Retinal pigment epithelial cell (primary cell): ENCODE measurements around the gene MTAP.

Source experiments
- DNase-seq: peaks from one replicate; pipeline ENCODE4 v3.0.0-alpha.2; 2010; ENCODE audit warnings: low read depth
- H3K4me3 ChIP-seq: 2 replicates; pipeline ENCODE4 v1.5.1; 2011; ENCODE audit warnings: mild to moderate bottlenecking, low read length, control low read depth, moderate library complexity
- TF ChIP-seq, protein P1 (sequence below): conservative IDR thresholded peaks from 2 replicates; pipeline ENCODE4 v1.5.1; 2011; ENCODE audit warnings: low read depth, low read length, control low read depth, inconsistent platforms

The MTAP gene

DNA sequence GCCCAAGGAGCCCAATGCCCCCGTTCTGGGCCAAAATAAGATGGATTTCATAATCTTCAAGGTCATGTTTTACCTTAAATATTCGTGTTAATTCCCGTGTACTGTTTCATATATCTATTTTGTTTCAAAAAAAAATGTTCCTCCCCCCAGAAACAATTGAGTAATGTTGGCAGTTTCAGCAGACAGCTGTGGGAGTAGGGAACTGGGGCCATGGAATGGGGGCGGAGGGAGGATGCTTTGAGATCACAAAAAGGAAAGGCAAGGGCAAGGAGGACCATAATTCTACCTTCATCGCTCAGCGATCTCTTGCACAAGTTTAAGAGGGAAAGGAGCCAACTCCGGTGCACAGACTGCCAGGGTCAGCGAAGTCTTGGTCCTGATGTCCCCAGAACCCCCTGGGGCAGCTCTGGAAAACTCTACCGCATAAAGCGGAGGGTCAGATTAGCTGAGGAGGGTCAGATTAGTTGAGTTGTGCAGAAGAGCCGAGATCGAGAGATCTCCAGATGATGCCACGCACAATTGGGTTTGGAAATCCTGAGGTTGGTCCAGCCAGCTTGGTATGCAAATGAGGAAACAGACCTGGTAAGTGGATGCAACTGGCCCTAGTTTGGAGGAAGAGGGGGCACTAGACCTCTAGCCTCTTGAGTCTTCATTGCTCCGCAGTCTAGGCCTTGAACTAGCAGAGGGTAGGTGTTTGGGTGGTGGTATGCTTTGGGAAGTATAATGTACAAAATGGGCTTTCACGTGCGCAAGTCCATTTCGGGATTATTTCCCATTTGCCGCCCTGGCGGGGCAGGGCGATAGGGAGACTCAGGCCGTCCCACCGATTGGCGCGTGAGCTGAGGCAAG is 167.7 kb downstream of the MTAP start:
- H3K4me3 ChIP-seq = no peak overlapping the region
- TF ChIP-seq, protein P1, sequence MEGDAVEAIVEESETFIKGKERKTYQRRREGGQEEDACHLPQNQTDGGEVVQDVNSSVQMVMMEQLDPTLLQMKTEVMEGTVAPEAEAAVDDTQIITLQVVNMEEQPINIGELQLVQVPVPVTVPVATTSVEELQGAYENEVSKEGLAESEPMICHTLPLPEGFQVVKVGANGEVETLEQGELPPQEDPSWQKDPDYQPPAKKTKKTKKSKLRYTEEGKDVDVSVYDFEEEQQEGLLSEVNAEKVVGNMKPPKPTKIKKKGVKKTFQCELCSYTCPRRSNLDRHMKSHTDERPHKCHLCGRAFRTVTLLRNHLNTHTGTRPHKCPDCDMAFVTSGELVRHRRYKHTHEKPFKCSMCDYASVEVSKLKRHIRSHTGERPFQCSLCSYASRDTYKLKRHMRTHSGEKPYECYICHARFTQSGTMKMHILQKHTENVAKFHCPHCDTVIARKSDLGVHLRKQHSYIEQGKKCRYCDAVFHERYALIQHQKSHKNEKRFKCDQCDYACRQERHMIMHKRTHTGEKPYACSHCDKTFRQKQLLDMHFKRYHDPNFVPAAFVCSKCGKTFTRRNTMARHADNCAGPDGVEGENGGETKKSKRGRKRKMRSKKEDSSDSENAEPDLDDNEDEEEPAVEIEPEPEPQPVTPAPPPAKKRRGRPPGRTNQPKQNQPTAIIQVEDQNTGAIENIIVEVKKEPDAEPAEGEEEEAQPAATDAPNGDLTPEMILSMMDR = no peak
- DNase-seq = no peak

DNA sequence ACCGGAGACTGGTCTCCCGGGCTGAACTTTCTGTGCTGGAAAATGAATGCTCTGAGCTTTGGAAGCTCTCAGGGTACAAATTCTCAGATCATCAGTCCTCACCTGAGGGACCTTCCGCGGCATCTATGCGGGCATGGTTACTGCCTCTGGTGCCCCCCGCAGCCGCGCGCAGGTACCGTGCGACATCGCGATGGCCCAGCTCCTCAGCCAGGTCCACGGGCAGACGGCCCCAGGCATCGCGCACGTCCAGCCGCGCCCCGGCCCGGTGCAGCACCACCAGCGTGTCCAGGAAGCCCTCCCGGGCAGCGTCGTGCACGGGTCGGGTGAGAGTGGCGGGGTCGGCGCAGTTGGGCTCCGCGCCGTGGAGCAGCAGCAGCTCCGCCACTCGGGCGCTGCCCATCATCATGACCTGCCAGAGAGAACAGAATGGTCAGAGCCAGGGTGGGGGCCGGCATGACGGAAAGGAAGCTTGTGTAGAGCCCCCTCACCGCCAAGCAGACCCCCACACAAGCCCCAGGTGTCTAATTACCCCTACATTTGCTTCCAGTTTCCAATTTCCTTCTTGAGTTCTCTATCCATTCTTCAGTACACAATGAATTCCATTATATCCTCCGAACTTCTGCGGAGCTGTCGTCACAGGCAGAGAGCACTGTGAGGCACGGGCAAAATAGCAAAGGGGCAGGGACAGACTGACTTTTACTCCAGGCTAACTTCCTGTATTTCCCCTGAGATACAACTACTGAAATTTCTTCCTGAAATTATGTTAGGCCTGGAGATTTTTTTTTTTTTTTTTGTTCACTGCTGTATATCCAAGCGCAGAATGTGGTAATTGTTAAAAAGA is 168.6 kb downstream of the MTAP start:
- H3K4me3 ChIP-seq = peak overlapping the region; percentile 5
- DNase-seq = no peak
- TF ChIP-seq, protein P1 = no peak

DNA sequence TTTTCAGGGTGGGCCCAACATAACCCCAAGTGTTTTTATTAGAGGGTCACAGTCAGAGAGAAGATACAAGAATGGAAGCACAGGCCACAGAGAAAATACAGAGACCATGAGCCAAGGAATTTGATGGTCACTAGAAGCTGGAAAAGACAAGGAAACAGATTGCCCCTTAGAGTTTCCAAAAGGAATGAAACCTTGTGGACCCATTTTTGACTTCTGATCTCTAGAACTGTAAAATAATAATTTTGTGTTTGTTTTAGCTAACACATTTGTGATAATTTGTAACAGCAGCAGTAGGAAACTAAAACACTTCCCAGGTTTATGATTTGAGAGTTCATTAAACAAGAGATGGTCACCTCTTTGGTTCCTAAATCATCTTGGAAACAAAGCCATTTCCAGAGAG is 169.9 kb downstream of the MTAP start:
- TF ChIP-seq, protein P1 = no peak
- peak overlapping the region; percentile 71 for H3K4me3 ChIP-seq
- no peak for DNase-seq

DNA sequence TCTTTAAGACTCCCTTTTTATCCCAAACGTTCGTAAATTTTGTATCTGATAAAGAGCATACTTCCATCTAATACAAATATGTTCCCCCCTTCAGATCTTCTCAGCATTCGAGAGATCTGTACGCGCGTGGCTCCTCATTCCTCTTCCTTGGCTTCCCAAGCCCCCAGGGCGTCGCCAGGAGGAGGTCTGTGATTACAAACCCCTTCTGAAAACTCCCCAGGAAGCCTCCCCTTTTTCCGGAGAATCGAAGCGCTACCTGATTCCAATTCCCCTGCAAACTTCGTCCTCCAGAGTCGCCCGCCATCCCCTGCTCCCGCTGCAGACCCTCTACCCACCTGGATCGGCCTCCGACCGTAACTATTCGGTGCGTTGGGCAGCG is 171.9 kb downstream of the MTAP start:
- TF ChIP-seq, protein P1 = no peak
- no peak for DNase-seq
- H3K4me3 ChIP-seq = peak overlapping the region; percentile 71

DNA sequence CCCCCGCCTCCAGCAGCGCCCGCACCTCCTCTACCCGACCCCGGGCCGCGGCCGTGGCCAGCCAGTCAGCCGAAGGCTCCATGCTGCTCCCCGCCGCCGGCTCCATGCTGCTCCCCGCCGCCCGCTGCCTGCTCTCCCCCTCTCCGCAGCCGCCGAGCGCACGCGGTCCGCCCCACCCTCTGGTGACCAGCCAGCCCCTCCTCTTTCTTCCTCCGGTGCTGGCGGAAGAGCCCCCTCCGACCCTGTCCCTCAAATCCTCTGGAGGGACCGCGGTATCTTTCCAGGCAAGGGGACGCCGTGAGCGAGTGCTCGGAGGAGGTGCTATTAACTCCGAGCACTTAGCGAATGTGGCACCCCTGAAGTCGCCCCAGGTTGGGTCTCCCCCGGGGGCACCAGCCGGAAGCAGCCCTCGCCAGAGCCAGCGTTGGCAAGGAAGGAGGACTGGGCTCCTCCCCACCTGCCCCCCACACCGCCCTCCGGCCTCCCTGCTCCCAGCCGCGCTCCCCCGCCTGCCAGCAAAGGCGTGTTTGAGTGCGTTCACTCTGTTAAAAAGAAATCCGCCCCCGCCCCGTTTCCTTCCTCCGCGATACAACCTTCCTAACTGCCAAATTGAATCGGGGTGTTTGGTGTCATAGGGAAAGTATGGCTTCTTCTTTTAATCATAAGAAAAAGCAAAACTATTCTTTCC is 172.4 kb downstream of the MTAP start:
- DNase-seq = no peak
- H3K4me3 ChIP-seq = peak overlapping the region; percentile 71

DNA sequence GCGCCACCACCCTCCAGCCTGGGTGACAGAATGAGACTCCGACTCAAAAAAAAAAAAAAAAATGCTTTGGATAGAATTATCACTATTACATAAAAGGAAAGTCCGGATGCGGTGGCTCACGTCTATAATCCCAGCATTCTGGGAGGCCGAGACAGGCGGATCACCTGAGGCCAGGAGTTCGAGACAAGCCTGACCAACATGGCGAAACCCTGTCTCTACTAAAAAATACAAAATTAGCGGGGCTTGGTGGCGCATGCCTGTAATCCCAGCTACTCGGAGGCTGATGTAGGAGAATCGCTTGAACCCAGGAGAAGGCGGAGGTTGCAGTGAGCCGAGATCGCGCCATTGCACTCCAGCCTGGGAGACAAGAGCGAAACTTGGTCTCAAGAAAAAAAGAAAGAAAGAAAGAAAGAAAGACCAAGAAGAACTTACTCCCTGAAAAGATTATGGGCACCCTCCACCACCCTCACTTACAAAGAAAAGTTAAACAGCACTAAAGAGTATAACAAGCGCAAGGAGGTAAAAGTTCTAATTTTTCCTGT is 174.0 kb downstream of the MTAP start:
- TF ChIP-seq, protein P1 = no peak
- DNase-seq = no peak
- H3K4me3 ChIP-seq = no peak overlapping the region

More for the DNA sequence above, 172.4 kb downstream of the MTAP start:
- TF ChIP-seq, protein P1 = no peak
